Fibroblast of lung (primary cell): ENCODE measurements around the gene UBE2H. TPM values are rescaled to one million over a fixed set of nuclear protein-coding genes. Genes with fewer than 3 reads are reported as not detected.

Experiments
- DNase-seq, 2 donors: peaks; one replicate each; pipeline versions ENCODE4 v3.0.0 to v3.0.0-alpha.2; 2010; ENCODE audit warnings: low read depth in 2 of 2
- H2AFZ ChIP-seq: 2 replicates; pipeline ENCODE4 v1.5.1; 2012; ENCODE audit warnings: low read length, control low read depth, inconsistent platforms
- H3K27ac ChIP-seq: 2 replicates; pipeline ENCODE4 v1.5.1; 2011; ENCODE audit warnings: low read length, control low read depth; ENCODE audit not compliant: insufficient read depth
- H3K27me3 ChIP-seq: 2 replicates; pipeline ENCODE4 v1.5.1; 2011; ENCODE audit warnings: mild to moderate bottlenecking, low read length; ENCODE audit not compliant: control insufficient read depth, insufficient read depth
- H3K36me3 ChIP-seq: 2 replicates; pipeline ENCODE4 v1.5.1; 2011; ENCODE audit warnings: low read length; ENCODE audit not compliant: control insufficient read depth, insufficient read depth
- H3K4me1 ChIP-seq: 2 replicates; pipeline ENCODE4 v1.5.1; 2011; ENCODE audit warnings: low read length; ENCODE audit not compliant: control insufficient read depth, insufficient read depth; ENCODE audit errors: extremely low read depth
- H3K4me2 ChIP-seq: 2 replicates; pipeline ENCODE4 v1.5.1; 2011; ENCODE audit warnings: low read length, control low read depth; ENCODE audit not compliant: insufficient read depth; ENCODE audit errors: extremely low read depth
- H3K4me3 ChIP-seq, 4 experiments: fragments of 200-600 bp in 1 of 4; sonication (generic) in 1 of 4; replicated peaks in 1 of 4; 2 replicates each; pipeline ENCODE4 v1.5.1; 2011 to 2016; ENCODE audit warnings: low read length in 4 of 4, low read depth in 3 of 4, mild to moderate bottlenecking in 3 of 4, control low read depth in 2 of 4, inconsistent platforms in 1 of 4, mixed read lengths in 1 of 4; ENCODE audit not compliant: insufficient read depth in 1 of 4; ENCODE audit errors: control extremely low read depth in 1 of 4
- H3K79me2 ChIP-seq: 2 replicates; pipeline ENCODE4 v1.5.1; 2012; ENCODE audit warnings: mild to moderate bottlenecking, low read length, inconsistent platforms; ENCODE audit not compliant: control insufficient read depth, insufficient read depth
- H3K9ac ChIP-seq: 2 replicates; pipeline ENCODE4 v1.5.1; 2011; ENCODE audit warnings: mild to moderate bottlenecking, low read length, control low read depth; ENCODE audit not compliant: insufficient read depth
- H3K9me3 ChIP-seq: 2 replicates; pipeline ENCODE4 v1.5.1; 2012; ENCODE audit warnings: low read depth, low read length; ENCODE audit not compliant: control insufficient read depth, insufficient read depth
- H4K20me1 ChIP-seq: 2 replicates; pipeline ENCODE4 v1.5.1; 2011; ENCODE audit warnings: low read length; ENCODE audit not compliant: control insufficient read depth, insufficient read depth; ENCODE audit errors: extremely low read depth
- CTCF ChIP-seq, 2 donors: IDR thresholded peaks in 1 of 2; conservative IDR thresholded peaks in 1 of 2; 1 replicate in 1 of 2; 2 replicates in 1 of 2; pipeline ENCODE4 v1.5.1; 2011 to 2012; ENCODE audit warnings: low read length in 2 of 2, control low read depth in 1 of 2, inconsistent platforms in 1 of 2, low read depth in 1 of 2, mild to moderate bottlenecking in 1 of 2
- EZH2 ChIP-seq: IDR thresholded peaks from 2 replicates; pipeline ENCODE4 v1.5.1; 2012; ENCODE audit warnings: low read length, control low read depth, mild to moderate bottlenecking; ENCODE audit errors: missing control alignments
- polyA plus RNA-seq, 2 donors: library from polyadenylated mRNA; depleted of rRNA in 1 of 2; stranded (reverse) in 1 of 2; unstranded in 1 of 2; fragments of >200 nt; gene quantifications; 2 replicates each; pipeline ENCODE4 v1.2.1, GENCODE V29; 2011 to 2012; ENCODE audit warnings: missing spikeins in 1 of 2
- total RNA-seq: library from RNA; depleted of rRNA; stranded (reverse); fragments of >200 nt; gene quantifications from 2 replicates; pipeline ENCODE4 v1.2.1, GENCODE V29; 2014

Gene UBE2H
- total and polyA plus RNA-seq, 2 donors (not counting 1 experiment from before 2014, with no cell fraction given): 76.0 to 102 TPM

GRCh38 chr7:129993275-129993674 lies 40.5 kb upstream of the UBE2H start:
- no peak for DNase-seq
- no peaks in the 10 kb centered on the region for H3K4me1 ChIP-seq

GRCh38 chr7:129990403-129991192 lies 37.8 kb upstream of the UBE2H start:
- Histone ChIP-seq H3K36me3 (no peaks in the 10 kb centered on the region), H3K79me2 (no peaks in the 10 kb centered on the region), H3K4me2 (no peak overlapping the region), H4K20me1 (no peaks in the 10 kb centered on the region), H3K4me3 (no peak overlapping the region), H3K27me3 (no peaks in the 10 kb centered on the region), H2AFZ (no peak overlapping the region), H3K27ac (no peak overlapping the region), H3K4me1 (no peaks in the 10 kb centered on the region), H3K9ac (no peak overlapping the region), H3K9me3 (no peaks in the 10 kb centered on the region)
- DNase-seq: peak in 1 of 2 donors; percentile 19
- no peak for TF ChIP-seq EZH2
- TF ChIP-seq CTCF (conservative IDR thresholded peaks at IDR 0.05 in 1 of 2, IDR thresholded peaks at IDR 0.05 in 1 of 2; ENCODE audit: low read depth in 1 of 2, low read length in 2 of 2): no peak

More at GRCh38 chr7:129993275-129993674, 40.5 kb upstream of the UBE2H start:
- no peak overlapping the region for H3K4me2 ChIP-seq
- no peaks in the 10 kb centered on the region for H3K79me2 ChIP-seq
- H4K20me1 ChIP-seq: no peaks in the 10 kb centered on the region
- H3K27me3 ChIP-seq: no peaks in the 10 kb centered on the region
- no peak overlapping the region for H3K9ac ChIP-seq
- H3K9me3 ChIP-seq: no peaks in the 10 kb centered on the region
- H3K36me3 ChIP-seq: no peaks in the 10 kb centered on the region
- no peak overlapping the region for H2AFZ ChIP-seq
- TF ChIP-seq CTCF (conservative IDR thresholded peaks at IDR 0.05 in 1 of 2, IDR thresholded peaks at IDR 0.05 in 1 of 2; ENCODE audit: low read depth in 1 of 2, low read length in 2 of 2) (no peak), EZH2 (no peak)
- no peak overlapping the region for H3K27ac ChIP-seq
- H3K4me3 ChIP-seq: no peak overlapping the region

GRCh38 chr7:129989466-129989865 lies 36.7 kb upstream of the UBE2H start:
- H3K4me2 ChIP-seq: no peak overlapping the region
- H3K79me2 ChIP-seq: no peaks in the 10 kb centered on the region
- H3K27ac ChIP-seq: no peak overlapping the region
- no peak overlapping the region for H2AFZ ChIP-seq
- TF ChIP-seq CTCF (conservative IDR thresholded peaks at IDR 0.05 in 1 of 2, IDR thresholded peaks at IDR 0.05 in 1 of 2; ENCODE audit: low read depth in 1 of 2, low read length in 2 of 2) (no peak), EZH2 (no peak)
- no peaks in the 10 kb centered on the region for H3K4me1 ChIP-seq
- DNase-seq: peak in 1 of 2 donors; percentile 34
- H3K36me3 ChIP-seq: no peaks in the 10 kb centered on the region
- no peaks in the 10 kb centered on the region for H4K20me1 ChIP-seq
- no peaks in the 10 kb centered on the region for H3K9me3 ChIP-seq
- no peak overlapping the region for H3K9ac ChIP-seq
- H3K4me3 ChIP-seq: no peak overlapping the region
- H3K27me3 ChIP-seq: no peaks in the 10 kb centered on the region
